NCI-H524 treated with DMSO at 0.1 percent for 48 hours (cell line): ENCODE data around the gene MEDAG.

Experiments used
- DNase-seq: peaks from one replicate; lab custom pipeline; 2025; lab: John Stamatoyannopoulos, UW

The MEDAG gene

DNA sequence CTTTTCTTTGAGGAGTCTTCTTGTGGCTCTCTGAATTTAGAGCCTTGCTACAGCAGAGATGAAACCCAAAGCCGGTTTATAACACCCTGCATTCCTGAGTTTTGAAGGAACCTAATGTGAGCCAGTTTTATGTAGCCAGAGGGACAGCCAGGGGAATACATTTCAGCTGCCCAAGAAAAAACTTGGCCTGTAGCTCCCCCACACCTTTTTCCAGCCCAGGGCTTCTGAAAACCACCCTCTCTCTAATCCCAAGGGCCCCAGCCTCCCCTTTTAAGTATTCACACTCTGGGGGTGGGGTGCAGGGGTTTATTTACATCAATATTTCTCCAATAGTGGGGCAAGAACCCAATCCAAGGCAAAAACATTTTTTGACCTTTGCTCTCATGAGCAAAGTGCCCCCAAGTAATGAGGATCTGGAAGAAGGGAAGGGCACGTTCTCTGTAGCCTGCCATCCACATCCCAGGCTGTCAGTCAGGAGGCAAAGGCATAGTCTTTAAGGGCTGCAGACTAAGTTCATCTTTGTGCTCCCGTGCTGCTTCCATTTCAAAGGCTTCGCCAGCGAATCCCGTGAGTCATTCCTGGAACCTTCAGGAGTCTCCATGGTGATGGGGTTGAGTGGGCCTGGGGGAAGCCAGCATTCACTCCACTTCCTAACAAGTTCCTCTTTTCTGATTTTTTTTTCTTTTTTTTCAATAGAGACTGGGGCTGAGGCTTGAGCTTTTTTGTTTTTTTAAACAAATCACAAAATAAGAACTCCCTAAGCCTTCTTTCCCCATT is 33.2 kb upstream of the MEDAG start:
- no peak for DNase-seq

DNA sequence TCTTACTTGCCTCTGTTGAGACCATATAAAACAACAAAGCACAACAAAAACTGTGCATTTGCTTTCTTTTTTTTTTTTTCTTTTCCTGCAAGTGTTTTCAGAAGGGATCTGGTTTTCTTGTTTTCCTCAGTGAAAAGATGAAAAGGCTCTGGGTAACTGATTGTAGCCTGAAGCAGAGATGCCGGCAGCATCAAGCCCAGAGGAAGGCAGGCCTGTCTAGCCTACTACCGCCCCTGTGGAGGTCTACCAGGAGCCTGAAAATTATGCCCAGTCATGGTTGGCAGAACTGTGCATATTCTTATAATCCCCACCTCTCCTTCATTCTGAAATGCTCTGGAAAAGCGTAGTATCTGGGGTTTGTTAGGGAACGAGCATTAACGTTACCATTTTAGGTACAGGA is 32.6 kb upstream of the MEDAG start:
- DNase-seq = no peak

DNA sequence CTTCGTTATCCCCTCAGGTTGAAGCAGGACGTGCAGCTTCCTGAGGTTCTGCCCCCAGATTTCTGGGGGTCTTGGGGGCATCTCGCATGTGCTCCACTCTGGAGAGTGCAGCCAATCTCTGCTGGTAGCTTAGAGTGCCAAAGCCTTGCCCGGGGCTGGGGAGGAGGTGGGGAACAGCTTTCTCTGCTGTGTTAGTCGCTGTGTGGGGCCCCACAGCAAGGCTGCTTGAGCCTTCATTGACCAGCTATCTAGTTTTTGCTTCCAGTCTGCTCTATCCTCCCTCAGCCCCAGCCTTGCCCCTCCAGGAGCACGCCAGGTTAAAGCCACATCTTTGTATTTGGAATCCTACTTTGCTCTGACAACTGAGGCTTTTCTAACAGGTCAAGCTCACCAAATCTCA is 32.0 kb upstream of the MEDAG start:
- no peak for DNase-seq

DNA sequence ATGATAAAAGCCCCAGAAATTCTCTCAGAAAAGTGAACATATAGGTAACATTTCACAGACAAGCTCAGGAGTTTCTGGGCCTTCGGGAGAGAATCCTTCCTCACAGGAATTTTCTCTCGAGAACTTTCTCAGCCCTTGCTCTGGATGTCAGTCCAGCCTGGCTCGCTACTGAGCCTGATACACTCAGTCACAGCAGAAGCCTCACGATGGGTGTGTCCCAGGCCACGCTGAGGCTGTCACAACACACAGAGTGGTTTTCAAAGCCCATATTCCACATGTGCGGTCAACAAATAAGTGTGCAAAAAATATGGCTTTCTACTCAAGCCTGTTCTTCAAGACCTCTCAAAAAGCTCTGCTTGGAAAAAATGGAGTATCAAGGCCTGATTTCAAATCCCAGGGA is 31.5 kb upstream of the MEDAG start:
- no peak for DNase-seq

DNA sequence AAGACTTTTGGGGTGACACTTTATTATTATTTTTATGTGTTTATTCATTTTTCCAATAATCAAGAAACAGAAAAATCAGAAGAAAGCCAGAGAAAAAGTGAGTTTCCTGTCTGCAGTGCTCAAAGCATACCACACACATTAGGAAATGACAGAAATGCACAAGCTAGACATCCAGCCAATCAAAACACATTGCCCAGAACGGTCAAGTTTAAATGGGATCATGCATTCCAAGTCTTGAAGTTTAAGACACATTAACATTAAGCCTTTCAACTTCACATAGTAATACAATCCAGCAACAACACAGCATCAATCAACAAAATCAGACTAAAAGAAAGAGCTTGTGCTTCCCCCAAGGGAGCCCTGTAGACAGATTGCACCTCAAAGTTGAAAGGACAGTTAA is 28.7 kb upstream of the MEDAG start:
- no peak for DNase-seq

DNA sequence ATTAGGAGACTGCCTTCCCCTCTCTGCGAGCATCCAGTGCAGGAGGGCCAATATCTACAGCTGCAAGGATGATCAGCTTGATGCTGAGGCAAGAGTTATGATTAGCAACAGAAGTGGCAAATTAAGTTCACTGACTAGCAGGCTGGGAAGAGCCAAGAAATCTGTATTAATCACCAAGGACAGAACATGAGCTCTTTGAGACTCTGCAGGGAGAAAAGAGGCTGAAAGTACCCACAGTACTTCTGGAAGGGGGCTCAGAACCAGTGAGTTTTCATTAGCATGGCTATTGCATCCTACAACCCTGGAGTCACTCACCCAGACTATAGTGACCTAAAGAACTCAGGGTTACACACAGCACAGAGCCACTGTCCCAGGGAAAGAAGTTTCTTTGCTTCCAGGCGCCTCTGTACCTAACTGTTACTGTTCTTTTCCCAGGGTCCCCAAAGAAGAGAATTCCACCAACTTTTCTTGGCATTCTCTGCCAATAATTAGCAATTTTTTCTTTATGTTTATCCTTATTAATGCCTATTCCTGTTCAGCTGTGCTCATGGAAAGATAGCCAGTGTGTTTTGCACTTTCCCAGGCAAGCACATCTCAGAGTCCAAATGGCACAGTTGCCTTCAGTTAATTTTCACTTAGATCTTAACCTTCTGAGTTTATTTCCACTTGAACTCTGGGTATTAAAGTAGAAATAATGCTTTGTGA is 25.8 kb upstream of the MEDAG start:
- DNase-seq = no peak

DNA sequence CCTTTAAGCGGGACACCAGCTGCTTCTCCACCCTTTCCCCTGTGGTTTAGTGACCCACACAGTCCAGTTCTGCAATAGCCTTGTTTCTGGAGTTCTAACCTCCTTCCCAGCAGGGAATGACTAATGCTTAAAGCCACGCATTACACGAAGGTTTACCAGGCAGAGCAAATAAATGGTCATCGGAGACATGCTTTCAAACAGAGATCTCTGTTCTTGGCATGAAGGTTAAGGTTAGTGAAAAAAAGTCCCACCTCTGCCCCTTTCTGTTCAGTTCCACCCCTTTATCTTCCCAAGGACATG is 25.3 kb upstream of the MEDAG start:
- no peak for DNase-seq

DNA sequence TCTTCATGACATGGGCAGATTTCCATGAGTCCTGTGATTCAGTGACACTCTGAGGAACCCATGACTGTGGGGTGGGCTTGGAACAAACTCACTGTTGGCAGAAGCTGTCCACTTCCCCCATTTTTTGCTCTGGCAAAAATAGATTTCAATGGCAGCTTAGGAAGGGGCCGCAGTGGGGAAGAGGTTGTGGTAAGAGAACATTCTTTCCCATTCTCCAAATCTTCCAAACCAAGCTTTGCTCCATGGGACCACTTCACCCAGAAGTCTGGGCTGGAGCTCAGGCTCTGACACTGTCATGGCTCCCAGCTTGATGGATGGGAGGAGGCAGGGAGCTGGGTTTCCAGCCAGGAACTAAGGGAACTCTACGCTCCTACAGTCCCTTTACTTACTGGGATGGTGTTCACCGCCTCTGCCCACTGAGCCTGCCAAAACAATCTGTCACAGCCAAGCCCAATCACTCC is 24.9 kb upstream of the MEDAG start:
- no peak for DNase-seq

DNA sequence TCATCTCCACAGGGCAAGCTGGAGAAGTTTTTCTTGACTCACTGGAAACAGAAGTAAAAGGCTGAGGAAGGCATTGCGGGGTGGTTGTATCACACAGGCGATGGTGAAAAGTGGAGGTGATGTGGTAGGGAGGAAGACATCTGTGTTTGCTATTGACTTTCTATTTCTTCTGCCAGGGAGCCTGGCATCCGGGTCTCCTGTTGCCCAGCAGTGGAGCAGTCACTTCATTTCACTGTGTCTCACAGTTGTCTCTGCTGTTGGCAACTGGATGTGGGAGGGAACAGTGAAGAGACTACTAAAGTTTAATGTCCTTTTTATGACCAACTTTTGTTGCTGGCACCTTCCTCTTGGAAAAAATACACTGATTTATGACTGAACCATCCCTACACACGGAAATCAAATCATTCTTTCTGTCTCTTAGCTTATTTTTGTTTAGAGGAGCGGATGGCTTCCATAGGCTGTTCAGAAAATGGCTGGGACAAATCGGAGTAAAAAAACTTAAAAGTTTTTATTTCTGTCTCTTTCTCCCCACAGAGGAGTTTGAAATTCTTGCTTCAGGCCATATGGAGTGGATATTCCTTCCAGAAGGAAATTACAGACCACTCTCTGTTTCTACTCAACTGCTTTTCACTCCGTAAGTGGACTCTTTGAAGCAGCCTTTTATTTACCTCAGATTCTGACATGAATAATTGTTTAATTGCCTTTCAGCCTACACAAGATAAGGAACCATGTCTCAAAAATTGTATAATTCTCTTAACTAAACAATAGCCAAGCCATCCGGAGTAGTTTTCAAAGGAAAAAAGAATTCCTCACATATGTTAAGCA is 23.8 kb upstream of the MEDAG start:
- no peak for DNase-seq

DNA sequence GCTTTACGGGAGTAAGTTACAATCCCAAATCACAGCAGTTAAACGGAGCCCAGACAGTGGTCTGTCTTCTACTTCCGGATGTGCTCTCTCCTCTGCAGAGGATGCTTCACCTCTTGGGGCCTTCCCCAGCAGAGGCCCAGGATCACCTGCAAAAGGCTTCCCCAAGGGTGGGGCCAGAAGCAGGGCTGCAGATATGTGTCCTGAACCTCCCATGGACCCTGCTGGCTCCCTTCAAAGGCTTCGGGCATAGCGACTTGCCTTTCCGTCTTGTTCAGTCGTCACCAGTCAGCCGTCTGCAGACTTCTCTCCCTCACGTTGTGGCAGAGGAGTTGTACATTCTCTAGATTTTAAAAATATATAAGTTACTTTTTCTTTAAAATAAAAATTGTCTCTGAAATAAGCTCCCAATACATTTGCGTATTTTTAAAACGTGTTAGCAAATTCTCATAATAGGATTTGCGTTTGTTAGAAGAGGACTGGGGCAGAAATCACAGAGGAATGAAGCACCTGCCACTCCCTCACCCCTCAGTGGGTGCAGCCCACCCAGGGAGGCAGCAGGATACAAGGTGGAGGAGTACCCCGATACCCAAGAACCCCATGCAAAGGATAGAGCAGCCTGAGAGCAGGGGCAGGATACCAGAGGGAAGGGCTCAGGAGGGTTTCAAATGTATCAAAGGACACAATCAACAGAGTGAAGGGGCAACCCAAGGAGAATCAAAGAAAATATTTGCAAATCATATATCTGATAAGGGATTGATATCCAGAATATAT is 22.9 kb upstream of the MEDAG start:
- DNase-seq = no peak

DNA sequence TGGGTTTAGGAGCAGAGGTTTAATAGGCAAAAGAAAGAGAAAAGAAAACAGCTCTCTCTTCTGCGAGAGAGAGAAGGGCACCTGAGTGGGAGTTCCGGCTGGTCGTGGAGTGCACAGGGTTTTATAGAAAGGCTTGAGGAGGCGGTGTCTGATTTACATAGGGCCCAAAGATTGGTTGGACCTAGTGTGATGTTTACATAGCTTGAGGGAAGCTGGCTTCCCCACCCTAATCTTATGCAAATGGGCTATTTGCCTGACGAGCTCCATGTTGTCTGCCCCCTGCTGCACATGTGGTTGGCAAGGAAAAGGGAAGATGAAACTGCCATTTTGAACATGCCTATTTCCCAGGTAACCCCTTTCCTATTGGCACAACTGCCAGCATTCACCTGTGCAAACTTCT is 21.5 kb upstream of the MEDAG start:
- DNase-seq = no peak

DNA sequence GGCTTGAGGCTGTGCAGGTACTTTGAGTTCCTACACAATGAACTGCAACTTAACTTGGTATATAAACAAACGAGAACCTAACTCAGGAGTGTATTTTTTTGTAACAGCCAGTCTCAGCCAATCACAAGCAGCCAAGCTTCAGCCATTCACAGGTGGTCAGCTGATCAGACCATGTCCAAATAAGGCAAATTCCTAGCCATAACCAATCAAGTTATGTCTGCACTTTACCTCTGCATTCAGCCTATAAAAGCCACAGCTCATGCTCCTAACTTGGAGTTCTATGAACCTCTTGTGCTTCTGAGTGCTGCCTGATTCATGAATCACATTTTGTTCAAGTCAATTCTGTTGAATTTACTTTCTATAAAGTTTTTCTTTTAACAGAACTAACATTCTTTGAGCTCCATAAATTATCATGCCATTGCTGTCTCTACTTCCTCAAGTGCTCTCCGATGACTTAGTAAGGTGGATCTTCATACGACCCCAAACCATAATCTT is 16.8 kb upstream of the MEDAG start:
- no peak for DNase-seq

DNA sequence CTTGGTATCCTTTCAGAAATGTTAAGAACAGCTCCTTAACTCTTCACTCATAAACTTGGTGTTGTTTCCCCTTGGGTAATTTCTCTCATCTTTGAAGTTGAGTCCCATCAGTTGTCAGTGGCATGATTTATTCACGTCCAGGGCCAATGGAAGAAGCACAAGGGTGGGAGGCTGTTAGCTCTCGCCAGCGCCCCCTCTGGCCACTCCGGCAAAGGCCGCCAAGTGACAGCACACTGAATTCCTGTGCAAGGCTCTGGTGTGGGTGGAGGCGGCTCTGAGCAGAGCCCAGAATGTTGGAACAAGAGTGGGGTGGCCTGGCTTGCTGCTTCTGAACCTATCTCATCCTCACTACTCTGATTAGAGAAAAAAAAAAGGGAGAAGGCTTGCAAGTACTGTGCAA is 13.1 kb upstream of the MEDAG start:
- DNase-seq = no peak

DNA sequence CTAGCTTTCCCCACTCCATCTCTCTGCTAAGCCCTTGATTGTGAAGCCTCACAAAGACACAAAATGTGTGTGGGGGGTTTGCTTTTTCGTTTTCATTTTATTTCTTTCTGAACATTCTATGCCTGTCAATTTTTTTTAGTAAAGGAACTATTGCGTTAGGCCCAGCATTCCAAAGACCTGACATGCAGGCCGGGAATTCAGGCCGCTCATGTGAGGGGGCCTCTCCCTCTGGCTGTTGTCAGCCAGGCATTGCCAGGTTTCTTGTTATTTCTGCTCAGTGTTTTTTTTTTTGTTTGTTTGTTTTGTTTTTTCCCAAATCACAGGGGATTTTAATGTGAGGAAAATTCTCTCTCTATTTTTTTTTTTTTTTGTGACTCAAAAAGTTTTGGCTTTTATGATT is 10.3 kb upstream of the MEDAG start:
- DNase-seq = no peak

DNA sequence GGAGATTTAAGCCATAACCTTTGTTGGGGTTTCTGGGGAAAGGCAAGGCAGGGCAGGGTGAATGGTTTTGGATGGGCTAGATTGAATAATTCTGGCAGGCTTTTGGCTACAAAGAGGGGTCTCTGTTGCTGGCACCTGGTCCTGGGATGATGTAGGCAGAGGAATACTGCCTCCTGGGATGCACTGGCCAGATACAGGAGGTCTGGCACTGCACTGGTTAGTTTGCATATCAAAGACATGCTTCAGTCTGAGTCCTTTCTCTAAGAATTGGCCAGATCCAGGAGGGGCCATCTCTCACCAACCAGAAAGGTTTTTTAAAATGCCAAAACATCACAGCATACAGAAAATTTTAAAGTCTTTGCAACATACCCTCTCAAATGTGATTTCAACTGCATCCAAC is 8.0 kb upstream of the MEDAG start:
- no peak for DNase-seq

DNA sequence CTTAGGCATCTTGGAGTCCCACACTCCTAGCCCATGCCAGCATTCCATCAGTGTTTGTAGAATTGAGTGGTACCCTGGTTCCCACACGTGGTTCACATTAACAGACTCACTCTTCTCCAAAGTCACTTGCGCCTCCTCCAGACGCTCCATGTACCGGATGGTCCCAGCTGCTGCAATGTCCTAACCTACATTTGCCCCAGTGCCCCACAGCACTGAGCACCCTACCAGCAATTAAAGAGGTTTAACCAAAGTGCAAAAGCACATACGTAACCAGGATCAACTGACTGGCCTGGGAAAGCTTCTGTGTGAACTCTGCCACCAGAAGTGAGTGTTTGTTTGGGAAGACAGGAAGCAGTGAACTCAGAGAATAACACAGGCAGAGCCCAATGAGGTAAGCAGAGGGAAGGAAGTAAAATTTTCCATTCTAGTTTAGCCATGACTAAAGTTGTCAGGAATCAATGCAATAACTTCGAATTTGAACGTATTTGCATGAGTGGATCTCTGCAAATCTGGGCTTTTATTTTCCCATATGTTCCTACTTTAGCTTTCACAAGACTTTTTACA is 7.3 kb upstream of the MEDAG start:
- no peak for DNase-seq

DNA sequence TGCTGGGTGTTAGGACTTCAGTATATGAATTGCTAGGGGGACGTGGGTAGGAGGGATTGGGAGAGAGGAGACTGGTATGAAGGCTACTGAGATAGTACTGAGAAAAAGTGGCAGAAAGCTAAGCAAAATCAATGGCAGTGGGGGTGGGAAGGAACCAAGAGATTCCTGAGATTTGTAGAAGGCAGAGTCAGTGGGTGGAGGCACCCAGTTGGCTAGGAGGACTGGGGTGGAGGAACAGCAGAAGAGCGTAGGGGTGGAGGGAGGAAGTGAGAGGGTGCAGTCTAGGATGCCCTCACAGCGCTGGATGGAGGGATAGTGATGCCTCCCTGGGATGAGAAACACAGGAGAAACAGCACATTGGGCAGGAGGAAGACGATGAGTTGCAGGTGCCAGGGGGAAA is 5.6 kb upstream of the MEDAG start:
- DNase-seq = no peak

DNA sequence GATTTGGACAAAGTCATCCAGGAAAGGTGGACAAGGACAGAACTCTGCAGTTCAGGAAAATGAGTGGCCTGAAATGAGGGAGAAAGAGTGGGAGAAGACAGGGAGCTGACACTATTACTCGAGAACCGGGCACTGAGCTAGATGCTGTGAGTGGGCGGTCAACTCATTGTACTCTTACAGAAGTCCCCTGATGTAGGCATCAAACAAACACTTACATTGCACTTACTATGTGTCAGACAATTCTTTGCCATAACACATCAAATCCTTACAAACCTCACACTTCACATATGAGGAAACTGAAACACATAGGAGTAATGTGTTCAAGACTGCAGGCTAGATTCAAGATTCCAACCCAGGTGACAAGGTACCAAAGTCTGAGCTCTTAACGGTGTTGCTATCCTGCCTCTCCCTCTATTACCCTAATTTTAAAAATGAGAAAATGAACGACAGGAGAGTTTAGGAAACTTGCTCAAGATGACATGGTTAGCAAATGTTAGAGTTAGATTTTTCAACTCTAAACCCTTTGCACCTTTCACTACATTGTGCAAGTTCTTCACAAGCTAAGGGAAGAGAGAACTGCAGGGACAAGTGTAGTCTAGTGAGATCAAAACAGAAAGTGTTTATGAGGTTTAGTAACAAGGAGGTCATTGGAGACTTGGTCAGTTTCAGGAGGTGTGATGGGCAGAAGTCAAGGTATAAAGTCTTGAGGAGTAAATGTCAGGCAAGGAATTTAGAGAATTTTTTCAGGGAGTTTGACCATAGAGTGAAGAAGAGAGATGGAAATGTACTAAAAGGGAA is 4.9 kb upstream of the MEDAG start:
- DNase-seq = no peak

DNA sequence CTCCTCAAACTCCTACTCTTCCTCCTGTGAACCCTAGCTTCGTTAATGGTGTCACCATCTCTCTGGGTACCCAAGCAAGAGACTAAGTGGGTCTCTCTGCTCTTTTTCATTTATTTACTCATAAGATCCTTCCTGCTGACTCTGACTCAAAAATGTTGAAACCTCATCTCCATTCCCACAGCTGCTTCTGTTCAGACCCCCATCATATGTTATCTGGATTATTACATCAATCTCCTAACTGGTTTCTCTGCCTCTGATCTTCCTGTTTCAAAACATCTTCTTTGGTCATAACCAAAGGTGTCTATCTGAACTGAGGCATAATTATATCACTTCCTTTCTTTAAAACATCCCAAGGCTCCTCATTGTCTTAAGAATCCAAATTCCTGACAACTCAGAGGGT is 2.0 kb upstream of the MEDAG start:
- no peak for DNase-seq

DNA sequence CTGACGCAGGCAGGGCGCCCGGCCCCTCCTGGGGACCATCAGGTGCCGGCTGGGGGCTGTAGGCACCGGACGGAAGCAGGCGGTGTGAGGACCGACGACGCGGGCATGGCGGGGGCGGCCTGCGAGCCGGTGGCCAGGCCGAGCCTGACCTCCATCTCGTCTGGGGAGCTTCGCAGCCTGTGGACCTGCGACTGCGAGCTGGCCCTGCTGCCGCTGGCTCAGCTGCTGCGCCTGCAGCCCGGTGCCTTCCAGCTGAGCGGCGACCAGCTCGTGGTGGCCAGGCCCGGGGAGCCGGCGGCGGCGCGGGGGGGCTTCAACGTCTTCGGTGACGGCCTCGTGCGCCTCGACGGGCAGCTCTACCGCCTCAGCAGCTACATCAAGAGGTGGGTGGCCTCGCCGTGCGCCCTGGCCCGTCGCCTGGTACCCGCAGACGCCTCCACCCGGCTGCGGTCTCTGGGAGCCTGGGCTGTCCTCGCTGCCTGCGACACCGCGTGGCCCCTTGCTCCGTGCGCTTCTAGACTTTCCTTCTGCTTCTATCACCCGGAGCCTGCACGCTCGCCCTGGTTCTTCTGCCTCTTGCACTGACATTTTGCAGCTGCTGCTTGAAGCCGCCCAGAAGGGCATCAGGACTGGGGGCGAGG is 460 bp downstream of the MEDAG start:
- DNase-seq = peak; percentile 46
